Lower leg skin (tissue), 3 donors: Measurements from ENCODE around the gene SLC25A17.

Experiments used
- CTCF ChIP-seq, 3 donors: fragments of 450-650 bp; IDR thresholded peaks; one replicate each; pipeline ENCODE4 v1.5.1; 2016; ENCODE audit warnings: antibody characterized with exemption in 3 of 3, mild to moderate bottlenecking in 3 of 3, moderate library complexity in 2 of 3
- POLR2A ChIP-seq, 2 donors: fragments of 450-650 bp; IDR thresholded peaks; one replicate each; pipeline ENCODE4 v1.6.1; 2016 to 2017; ENCODE audit warnings: antibody characterized with exemption in 2 of 2, mild to moderate bottlenecking in 1 of 2, moderate library complexity in 1 of 2

GRCh38 chr22:40753114-40753513, 66.0 kb downstream of the SLC25A17 start:
- no peak for TF ChIP-seq POLR2A (IDR thresholded peaks at IDR 0.05)
- no peak for TF ChIP-seq CTCF (IDR thresholded peaks at IDR 0.05)
